ENCODE measurements around the gene PMM1. TPM values are rescaled to one million over a fixed set of nuclear protein-coding genes. Genes with fewer than 3 reads are reported as not detected.

PMM1 gene
- total and polyA plus RNA-seq, 2 of the 13 experiments (the other 11 are each of a cell fraction or from before 2014, with no cell fraction given), result 17.8 to 95.6 TPM

DNA sequence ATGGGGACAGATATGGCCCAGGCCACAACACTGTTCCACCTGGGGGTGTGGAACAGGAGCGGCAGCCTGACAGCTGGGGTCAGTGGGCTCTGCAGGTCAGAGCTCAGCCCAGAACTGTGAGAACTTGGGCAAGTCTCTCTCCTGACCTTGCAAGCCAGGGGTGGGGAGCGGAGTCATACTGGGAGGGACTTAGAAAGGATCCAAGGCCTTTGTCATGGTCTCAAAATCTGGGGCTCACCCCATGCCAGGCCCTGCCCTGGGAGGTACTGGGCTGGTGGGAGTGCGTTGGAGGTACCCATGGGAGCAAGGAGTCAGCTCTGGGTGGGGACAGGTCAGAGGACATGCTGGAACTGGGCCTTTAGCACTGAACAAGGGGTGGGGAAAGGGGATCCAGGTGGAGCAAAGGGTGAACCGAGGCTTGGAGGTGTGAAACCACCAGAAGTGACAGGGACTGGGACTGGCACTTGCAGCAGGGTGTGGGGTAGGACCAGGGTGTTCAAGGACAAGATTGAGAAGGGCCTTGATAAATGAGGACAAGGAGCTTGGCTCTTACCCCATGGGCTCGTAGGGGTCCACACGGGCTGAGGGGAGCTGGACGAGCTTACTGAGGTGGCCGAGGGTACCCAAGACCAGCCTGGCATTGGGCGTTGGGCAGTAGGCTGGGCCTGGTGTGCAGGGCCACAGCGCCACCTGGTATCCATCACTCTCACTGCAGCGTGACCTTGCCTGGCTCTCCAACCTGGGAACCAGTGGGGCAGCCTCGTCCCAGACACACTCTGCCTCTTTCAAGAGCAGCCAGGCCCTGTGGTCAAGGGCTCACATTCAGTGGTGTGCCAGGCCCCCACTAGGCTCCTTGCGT is 7.4 kb upstream of the PMM1 start (continued):
- TF ChIP-seq FOSL1 (CRISPR knock-in tag; IDR thresholded peaks at IDR 0.05; ENCODE audit: borderline replicate concordance), result no peak
- no peak for TF ChIP-seq ZNF746 (CRISPR knock-in tag; IDR thresholded peaks at IDR 0.05)
- no peak for TF ChIP-seq SYNCRIP (IDR thresholded peaks at IDR 0.05; ENCODE audit: insufficient read depth, low read depth, low read length)
- TF ChIP-seq TBP (CRISPR knock-in tag; IDR thresholded peaks at IDR 0.05), result no peak
- TF ChIP-seq ZNF451 (CRISPR knock-in tag; IDR thresholded peaks at IDR 0.05), result no peak
- no peak for TF ChIP-seq ZNF556 (CRISPR knock-in tag; IDR thresholded peaks at IDR 0.05; ENCODE audit: borderline replicate concordance)
- no peak for TF ChIP-seq RBM39 (IDR thresholded peaks at IDR 0.05; ENCODE audit: low read depth, low read length, poor library complexity, severe bottlenecking)
- TF ChIP-seq ZNF780A (CRISPR knock-in tag; IDR thresholded peaks at IDR 0.05), result no peak
- no peak for TF ChIP-seq ASH2L (IDR thresholded peaks at IDR 0.05; ENCODE audit: insufficient read length, low read depth, low read length)
- no peak for TF ChIP-seq FOXK1 (CRISPR knock-in tag; IDR thresholded peaks at IDR 0.05; ENCODE audit: borderline replicate concordance, low read depth)
- TF ChIP-seq ZNF496 (CRISPR knock-in tag; IDR thresholded peaks at IDR 0.05; ENCODE audit: insufficient replicate concordance), result no peak
- no peak for TF ChIP-seq ZNF766 (CRISPR knock-in tag; IDR thresholded peaks at IDR 0.05; ENCODE audit: borderline replicate concordance)
- TF ChIP-seq ZBTB49 (CRISPR knock-in tag; IDR thresholded peaks at IDR 0.05; ENCODE audit: borderline replicate concordance), result no peak
- TF ChIP-seq ZNF674 (CRISPR knock-in tag; IDR thresholded peaks at IDR 0.05; ENCODE audit: low read depth), result no peak
- TF ChIP-seq ZNF839 (CRISPR knock-in tag; IDR thresholded peaks at IDR 0.05; ENCODE audit: borderline replicate concordance), result 0 out of 2 replicates have a peak, but pooled peaks have one; percentile 65
- no peak for TF ChIP-seq ZFP36L2 (CRISPR knock-in tag; IDR thresholded peaks at IDR 0.05)
- no peak for TF ChIP-seq HNF4A (CRISPR knock-in tag; IDR thresholded peaks at IDR 0.05)
- TF ChIP-seq, protein P1, sequence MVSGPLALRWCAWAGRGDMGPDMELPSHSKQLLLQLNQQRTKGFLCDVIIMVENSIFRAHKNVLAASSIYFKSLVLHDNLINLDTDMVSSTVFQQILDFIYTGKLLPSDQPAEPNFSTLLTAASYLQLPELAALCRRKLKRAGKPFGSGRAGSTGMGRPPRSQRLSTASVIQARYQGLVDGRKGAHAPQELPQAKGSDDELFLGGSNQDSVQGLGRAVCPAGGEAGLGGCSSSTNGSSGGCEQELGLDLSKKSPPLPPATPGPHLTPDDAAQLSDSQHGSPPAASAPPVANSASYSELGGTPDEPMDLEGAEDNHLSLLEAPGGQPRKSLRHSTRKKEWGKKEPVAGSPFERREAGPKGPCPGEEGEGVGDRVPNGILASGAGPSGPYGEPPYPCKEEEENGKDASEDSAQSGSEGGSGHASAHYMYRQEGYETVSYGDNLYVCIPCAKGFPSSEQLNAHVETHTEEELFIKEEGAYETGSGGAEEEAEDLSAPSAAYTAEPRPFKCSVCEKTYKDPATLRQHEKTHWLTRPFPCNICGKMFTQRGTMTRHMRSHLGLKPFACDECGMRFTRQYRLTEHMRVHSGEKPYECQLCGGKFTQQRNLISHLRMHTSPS (CRISPR knock-in tag; IDR thresholded peaks at IDR 0.05; ENCODE audit: low read depth), result peak; percentile 88
- no peak for TF ChIP-seq EP300 (IDR thresholded peaks at IDR 0.05; ENCODE audit: low read depth in 2 of 2, low read length in 2 of 2)
- no peak for TF ChIP-seq EP300 (CRISPR knock-in tag; IDR thresholded peaks at IDR 0.05; ENCODE audit: borderline replicate concordance)
- no peak for TF ChIP-seq THAP8 (CRISPR knock-in tag; IDR thresholded peaks at IDR 0.05; ENCODE audit: borderline replicate concordance)
- TF ChIP-seq THYN1 (CRISPR knock-in tag; IDR thresholded peaks at IDR 0.05; ENCODE audit: borderline replicate concordance, low read depth), result no peak

All from HepG2 (cell line).